CD4-positive, alpha-beta T cell treated with Interleukin-10 for 1 hour (primary cell): ENCODE measurements around the gene MRE11.
"Not testable (repeated sequence)": the region's sequence is repeated elsewhere in the genome, so short reads cannot be mapped to it uniquely, and the experiment has no call there.

ENCODE experiments used
- DNase-seq: peaks from one replicate; pipeline ENCODE4 v3.0.0-alpha.2; 2020

Gene MRE11

DNA sequence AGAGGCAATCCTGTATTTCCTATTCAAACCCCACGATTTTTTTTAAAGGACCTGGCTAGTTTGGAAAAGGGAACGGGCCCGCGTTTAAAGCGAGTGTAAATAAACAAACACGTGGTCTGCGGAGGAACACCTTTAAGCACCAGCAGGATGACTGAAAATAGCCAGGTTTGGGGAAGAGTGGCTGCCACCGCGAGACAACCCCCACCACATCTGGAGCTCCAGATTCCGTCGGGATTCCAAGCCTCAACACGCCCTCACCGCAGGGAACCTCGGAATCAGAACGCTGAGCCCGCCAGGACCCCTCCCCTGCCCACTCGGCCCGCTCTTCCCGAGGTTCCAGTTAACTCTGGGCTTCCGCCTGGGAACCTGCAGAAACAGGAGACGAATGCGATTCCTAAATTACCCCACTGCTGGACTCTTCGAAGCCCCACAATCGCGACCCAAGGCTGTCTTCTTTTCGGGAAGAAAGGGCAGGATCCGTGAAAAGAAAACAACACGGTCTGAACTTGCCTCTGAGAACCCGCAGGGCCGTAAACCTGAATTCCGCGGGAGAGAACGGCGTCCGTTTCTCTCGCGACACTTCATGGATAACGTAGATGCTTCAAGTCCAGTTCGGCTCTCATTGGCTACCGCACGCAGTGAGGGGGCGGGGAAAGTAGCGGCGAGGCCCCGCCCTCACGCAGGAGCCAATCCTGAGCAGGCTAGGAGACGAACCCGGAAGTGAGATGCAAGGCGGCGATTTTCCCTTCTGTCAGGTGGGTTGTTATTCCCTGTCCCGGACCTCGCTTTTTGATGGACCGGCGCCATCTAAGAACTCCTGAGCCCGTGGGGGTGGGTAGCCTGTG, at the start of gene MRE11, which contains the start of gene ANKRD49:
Gene MRE11 (minus strand): TSS at position 564 of the 845 bp plus-strand sequence. CDS start 1,043 bp downstream, outside the sequence.
Gene ANKRD49 (plus strand): TSS at position 704 of the 845 bp plus-strand sequence. CDS start 2,710 bp downstream, outside the sequence.
- peak; percentile 97 for DNase-seq

DNA sequence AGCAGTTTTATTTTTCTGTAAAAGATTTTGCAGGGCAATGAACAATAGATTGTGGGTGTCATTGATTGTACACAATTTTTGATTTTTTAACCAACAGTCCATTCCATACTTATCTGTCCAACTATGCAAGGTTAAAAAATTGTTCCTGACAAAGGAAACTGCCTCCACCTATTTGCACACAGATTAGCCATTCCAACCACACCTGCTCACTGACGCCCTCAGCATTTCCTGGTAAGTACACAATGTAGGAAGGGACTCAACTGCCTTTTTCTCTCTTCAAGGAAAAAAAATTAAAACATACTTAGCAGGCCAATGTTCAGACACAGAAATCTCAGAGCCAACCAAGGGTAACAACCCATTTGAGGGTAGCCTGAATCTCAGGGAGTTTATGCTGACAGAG, 45.8 kb upstream of the MRE11 start:
- DNase-seq, result no peak

- no peak for DNase-seq
Measured at GRCh38 chr11:94537031-94537600, 43.5 kb upstream of the MRE11 start.

DNA sequence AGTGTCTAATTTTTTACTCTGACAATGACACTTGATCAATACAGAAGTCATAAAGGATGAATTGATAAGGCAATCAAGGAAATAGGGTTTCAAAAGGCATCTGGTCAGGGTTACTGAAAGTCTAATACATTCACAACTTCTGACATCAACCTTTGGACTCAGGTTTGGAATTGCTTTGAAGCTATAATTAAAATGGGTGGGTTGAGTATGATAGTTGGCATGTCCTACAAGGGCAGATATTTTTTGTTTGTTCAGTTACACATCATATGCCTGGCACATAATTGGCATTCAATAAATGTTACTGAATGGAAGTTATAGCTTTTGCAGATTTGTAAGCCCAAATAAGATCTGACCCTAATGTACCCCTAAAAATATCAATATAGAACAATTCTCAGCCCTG, 42.7 kb upstream of the MRE11 start:
- no peak for DNase-seq

- no peak for DNase-seq
Measured at GRCh38 chr11:94533696-94534630, 40.3 kb upstream of the MRE11 start.

GRCh38 chr11:94533206-94533605, 39.6 kb upstream of the MRE11 start:
- no peak for DNase-seq

GRCh38 chr11:94532211-94532610, 38.6 kb upstream of the MRE11 start:
- DNase-seq, result no peak

DNA sequence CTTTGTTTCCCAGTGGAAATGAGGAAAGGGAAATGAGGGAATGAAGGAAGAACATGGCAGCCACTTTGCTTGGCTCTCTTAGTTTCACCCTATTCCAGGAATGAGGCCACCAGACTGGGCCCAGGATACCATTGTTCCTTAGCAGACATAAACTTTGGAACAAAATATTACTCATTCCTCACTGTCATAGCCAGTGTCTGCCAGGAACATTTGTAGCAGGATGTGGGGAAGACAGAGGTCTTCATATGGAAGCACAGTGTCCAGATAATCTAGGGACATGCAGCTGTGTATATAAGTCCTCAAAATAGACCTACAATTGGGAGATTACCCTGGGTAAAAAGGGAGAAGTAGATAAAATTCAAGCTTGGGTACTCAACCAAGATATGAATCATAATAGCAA, 34.9 kb upstream of the MRE11 start:
- DNase-seq, result no peak

GRCh38 chr11:94526645-94527438, 33.2 kb upstream of the MRE11 start:
- DNase-seq, result no peak

DNA sequence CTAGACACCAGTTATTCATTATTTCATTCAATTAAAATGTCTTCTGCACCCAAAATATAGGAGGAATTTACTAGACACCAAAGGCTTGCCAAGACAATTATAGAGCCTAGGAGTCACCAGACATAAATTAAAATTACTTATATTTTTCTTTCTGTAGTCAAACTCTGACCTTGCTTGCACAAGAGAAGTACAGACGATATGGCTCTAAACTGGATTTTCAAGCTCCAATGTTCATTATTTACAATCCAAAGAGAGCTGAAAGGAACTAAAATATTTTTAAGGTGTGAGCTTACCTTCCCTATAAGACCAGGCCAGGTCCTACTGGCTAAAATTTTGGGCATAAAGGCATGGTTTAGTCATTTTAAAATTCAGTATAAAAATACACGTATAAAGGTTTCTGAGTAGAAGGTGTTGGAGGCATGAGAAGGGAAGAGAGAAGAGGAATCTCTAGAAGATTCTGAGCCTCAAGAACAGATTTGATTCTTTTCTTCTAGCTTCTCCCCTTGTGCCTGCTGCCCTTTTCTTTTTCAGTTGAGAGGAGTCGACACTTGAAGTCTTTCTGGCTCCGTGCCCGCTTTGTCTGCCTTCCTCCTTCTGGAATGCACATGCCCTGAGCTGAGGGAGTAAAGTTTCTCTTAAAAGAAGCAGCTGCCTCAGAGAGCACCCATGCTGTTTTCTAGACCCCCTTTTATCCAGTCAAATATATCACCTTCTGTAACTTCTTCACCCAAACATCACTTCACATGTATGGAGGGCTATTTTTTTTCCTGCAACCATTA, 32.1 kb upstream of the MRE11 start:
- DNase-seq, result no peak

- DNase-seq, result no peak
Measured at GRCh38 chr11:94524341-94524740, 30.7 kb upstream of the MRE11 start.

DNA sequence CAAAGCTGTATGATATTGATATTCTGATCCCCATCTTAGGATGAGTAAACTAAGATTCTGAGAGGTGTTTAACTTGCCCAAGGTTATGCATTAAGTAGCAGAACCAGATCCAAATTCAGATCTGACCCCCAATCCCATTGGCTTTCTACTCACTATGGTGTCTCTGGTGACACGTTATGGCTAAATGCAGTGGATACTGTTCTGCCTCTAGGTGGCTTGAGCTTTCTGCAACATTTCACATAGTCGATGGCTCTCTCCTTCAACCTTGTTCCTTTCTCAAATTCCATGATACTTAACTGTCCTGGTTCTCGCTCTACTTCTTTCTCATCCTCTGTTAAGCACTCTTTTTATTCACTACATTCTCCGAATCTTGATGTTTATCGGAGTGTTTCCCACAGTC, 28.0 kb upstream of the MRE11 start:
- DNase-seq, result no peak

DNA sequence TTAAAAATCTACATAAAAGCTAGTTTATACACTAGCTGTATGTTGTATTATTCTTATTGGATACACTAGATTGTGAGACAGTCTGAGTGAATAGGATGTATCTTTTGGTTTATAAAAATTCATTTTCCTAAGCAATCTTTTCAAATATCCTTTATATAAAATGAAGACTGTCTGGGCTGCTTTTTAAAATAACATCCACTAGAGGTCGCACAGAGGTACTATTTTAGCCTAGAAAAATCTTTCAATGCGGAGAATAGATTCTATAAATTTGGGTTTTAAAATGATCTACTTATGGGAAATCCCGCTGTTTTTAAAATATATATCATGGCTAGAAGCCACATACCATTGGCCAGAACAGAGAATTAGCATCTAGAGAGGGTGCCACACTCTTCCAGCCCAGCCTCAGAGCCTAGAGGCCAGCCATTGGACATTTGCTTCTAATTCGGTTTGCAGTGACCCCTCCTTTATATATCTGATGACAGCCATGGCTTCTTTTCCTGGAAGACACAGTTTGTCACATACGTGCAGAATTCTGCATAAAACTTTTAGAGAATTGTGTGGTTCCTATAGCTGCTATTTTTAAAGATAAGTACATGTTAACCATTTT, 25.9 kb upstream of the MRE11 start:
- DNase-seq, result peak; percentile 52

GRCh38 chr11:94518300-94518699, 24.7 kb upstream of the MRE11 start:
- DNase-seq, result no peak

- no peak for DNase-seq
Measured at GRCh38 chr11:94516725-94517124, 23.1 kb upstream of the MRE11 start.

DNA sequence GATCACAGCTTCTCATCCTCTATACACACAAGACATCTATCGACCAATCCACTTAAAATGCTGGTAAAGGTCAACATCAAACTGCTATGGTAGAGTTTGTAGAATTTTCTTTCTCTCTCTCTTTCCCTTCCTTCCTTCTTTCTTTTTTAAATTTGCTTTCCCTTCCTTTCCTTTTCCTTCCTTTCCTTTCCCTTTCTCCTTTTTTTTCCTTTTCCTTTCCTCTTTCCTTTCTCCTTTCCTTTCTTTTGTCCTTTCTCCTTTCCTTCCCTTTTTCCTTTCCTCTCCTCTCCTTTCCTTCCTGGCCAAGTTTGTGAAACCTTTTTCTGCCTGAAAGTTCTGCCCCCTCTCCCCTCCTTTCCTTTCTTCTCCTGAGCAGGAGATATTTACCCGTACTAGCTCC, 21.8 kb upstream of the MRE11 start:
- DNase-seq, result no peak

DNA sequence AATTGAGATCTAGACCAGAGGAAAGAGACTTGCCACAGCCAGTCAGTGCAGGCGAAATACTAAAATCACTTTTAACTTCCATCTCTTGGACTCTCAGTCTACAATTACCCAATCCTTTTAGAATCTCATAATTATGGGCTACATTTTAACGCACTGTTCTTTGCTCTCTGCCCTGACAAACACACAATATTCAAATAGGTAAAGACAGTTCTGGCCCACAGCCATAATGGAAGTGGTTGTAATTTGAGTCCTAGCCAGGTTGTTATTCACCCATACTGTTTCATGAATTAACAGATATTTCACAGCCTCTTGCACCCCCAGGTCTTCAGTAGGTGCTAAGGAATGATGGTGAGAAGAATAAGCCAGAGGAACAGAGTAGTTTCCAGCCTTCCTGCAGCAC, 19.4 kb upstream of the MRE11 start:
- DNase-seq, result no peak

DNA sequence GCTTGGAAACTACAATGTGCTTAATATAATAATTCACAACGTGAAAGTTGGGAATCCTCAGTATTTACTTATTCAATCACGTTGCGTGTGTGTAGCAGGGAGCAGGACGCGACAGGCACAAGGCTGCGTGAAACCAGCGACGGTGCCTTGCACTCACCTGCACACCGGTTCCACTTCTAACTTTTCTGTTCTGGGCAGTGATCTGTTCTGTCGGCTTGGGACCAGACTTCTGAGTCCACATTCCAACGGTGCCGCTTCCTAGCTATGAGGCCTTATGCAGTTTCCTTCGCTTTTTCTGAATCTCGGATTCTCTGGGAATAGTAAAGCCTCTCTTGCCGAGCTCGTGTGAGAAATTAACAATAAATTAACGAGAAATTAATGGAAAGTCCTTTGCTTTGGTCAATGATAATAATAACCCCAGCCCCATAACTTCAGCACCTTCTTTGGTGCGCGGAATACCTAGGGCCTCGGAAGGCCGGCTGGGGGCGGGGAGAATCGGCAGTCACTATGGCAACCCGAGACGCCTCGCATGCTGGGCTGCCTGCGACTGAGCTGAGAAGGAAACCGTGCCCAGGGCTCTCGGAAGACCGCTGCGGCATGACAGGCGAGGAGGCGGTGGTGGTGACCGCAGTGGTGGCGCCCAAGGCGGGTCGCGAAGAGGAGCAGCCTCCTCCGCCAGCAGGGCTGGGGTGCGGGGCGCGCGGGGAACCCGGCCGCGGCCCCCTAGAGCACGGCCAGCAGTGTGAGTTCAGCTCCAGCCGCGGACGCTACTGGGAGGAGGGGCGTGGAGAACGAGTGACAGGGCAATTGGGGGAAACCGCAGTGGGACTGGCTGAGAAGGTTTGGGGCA, 18.5 kb upstream of the MRE11 start, which contains the start of gene C11orf97:
Gene C11orf97 (plus strand): TSS at position 530 of the 850 bp plus-strand sequence. CDS start 68 bp downstream, at position 598.
- DNase-seq, result peak; percentile 63

DNA sequence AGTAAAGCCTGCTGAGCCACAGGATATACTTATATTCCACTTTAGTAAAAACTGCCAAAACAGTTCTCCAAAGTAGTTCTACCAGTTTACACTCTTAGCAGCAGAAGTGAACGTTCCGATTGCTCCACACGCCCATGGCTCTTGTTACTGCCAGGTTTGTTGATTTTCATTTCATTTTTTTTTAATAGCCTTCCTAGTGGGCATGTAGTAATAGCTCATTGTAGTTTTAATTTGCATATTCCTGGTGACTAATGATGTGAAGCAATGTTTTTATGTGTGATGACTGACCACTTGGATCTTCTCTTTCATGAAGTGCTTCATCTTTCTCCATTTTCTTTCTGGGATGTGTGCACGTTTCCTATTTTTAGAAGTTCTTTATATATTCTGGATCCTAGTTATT, 13.8 kb upstream of the MRE11 start:
- DNase-seq, result no peak

GRCh38 chr11:94506513-94506912, 12.9 kb upstream of the MRE11 start:
- not testable (repeated sequence) for DNase-seq
